Measurements from ENCODE around the gene GNE. TPM values are rescaled to one million over a fixed set of nuclear protein-coding genes. Genes with fewer than 3 reads are reported as not detected.
"Not testable (repeated sequence)": the region's sequence is repeated elsewhere in the genome, so short reads cannot be mapped to it uniquely, and the experiment has no call there.

Gene GNE
- total and polyA plus RNA-seq, 11 donors, result 3.7 to 22.0 (median 11.8) TPM

- ATAC-seq (no peak), DNase-seq (no peak)
- intact Hi-C loops (cut with DNase I), result loop anchor here in 1 of 10 donors (10.0 kb wide), 1 partner anchor 53 kb away; no protein-coding TSS in a partner anchor
- H3K4me1 ChIP-seq, result no peaks in the 10 kb centered on the region
- no peaks in the 10 kb centered on the region for H3K27me3 ChIP-seq
- no peaks in the 10 kb centered on the region for H3K36me3 ChIP-seq
- no peaks in the 10 kb centered on the region for H3K9me3 ChIP-seq
- WGBS, 4 donors, result 74 to 84% (median 77%) methylated on average over 4 of the region's 4 CpGs
- TF ChIP-seq POLR2A (IDR thresholded peaks at IDR 0.05) (no peak), CTCF (IDR thresholded peaks at IDR 0.05) (no peak)
- H3K4me3 ChIP-seq, result no peak overlapping the region
- no peak overlapping the region for H3K27ac ChIP-seq
These were observed 80.7 kb downstream of the GNE start for GRCh38 chr9:36177571-36177970.

- not testable (repeated sequence) for H3K4me3 ChIP-seq, ATAC-seq, H3K27me3 ChIP-seq, DNase-seq, H3K27ac ChIP-seq, H3K4me1 ChIP-seq, H3K9me3 ChIP-seq, H3K36me3 ChIP-seq
- WGBS, 4 donors, result 91 to 97% (median 95%) methylated on average over 10 of the region's 10 CpGs
- intact Hi-C loops (cut with DNase I), result loop anchor here in 1 of 10 donors (10.0 kb wide), 1 partner anchor 52 kb away; no protein-coding TSS in a partner anchor
These were observed 81.8 kb downstream of the GNE start for GRCh38 chr9:36176496-36176895.

- not testable (repeated sequence) for H3K36me3 ChIP-seq, H3K9me3 ChIP-seq, ATAC-seq, H3K4me1 ChIP-seq, DNase-seq, H3K4me3 ChIP-seq, H3K27me3 ChIP-seq, H3K27ac ChIP-seq
- 88 to 94% (median 92%) methylated on average over 3 of the region's 3 CpGs for WGBS, 4 donors
- intact Hi-C loops (cut with DNase I), result loop anchor here in 1 of 10 donors (10.0 kb wide), 1 partner anchor 50 kb away; no protein-coding TSS in a partner anchor
These were observed 83.0 kb downstream of the GNE start for GRCh38 chr9:36175209-36175608.

- no peak for DNase-seq
- no peaks in the 10 kb centered on the region for H3K36me3 ChIP-seq
- TF ChIP-seq POLR2A (IDR thresholded peaks at IDR 0.05), result no peak
- no peak for TF ChIP-seq CTCF (IDR thresholded peaks at IDR 0.05)
- H3K27ac ChIP-seq, result no peak overlapping the region
- H3K27me3 ChIP-seq, result no peaks in the 10 kb centered on the region
- no peak overlapping the region for H3K4me3 ChIP-seq
- H3K9me3 ChIP-seq, result no peaks in the 10 kb centered on the region
- ATAC-seq, result no peak
- 85 to 97% (median 90%) methylated on average over 3 of the region's 3 CpGs for WGBS, 4 donors
- intact Hi-C loops (cut with DNase I), result loop anchor here in 1 of 10 donors (10.0 kb wide), 1 partner anchor 50 kb away; no protein-coding TSS in a partner anchor
- H3K4me1 ChIP-seq, result no peaks in the 10 kb centered on the region
These were observed 83.5 kb downstream of the GNE start for GRCh38 chr9:36174731-36175130.

- no peak overlapping the region for H3K4me3 ChIP-seq
- no peaks in the 10 kb centered on the region for H3K9me3 ChIP-seq
- no peak for DNase-seq
- WGBS, 4 donors, result 91 to 94% (median 91%) methylated on average over 7 of the region's 7 CpGs
- no peak overlapping the region for H3K27ac ChIP-seq
- intact Hi-C loops (cut with DNase I), result loop anchor here in 1 of 10 donors (10.0 kb wide), 1 partner anchor 49 kb away; no protein-coding TSS in a partner anchor
- TF ChIP-seq POLR2A (IDR thresholded peaks at IDR 0.05) (no peak), CTCF (IDR thresholded peaks at IDR 0.05) (no peak)
- no peaks in the 10 kb centered on the region for H3K36me3 ChIP-seq
- no peaks in the 10 kb centered on the region for H3K4me1 ChIP-seq
- no peaks in the 10 kb centered on the region for H3K27me3 ChIP-seq
- no peak for ATAC-seq
These were observed 84.0 kb downstream of the GNE start for GRCh38 chr9:36174271-36174670.
